KOPT-K1 (cell line): Measurements from ENCODE around the gene ABL2.

Experiments
- H3K27ac ChIP-seq: fragments of 200-600 bp; sonication (generic); 2 replicates; pipeline ENCODE4 v1.5.1; 2016; ENCODE audit warnings: antibody characterized with exemption, mild to moderate bottlenecking, low read depth, low read length; ENCODE audit not compliant: poor library complexity, severe bottlenecking
- H3K36me3 ChIP-seq: fragments of 200-600 bp; sonication (generic); 2 replicates; pipeline ENCODE4 v1.5.1; 2017; ENCODE audit warnings: antibody characterized with exemption, mild to moderate bottlenecking, low read length, moderate library complexity; ENCODE audit not compliant: insufficient read depth
- H3K9me3 ChIP-seq: fragments of 200-600 bp; sonication (generic); 2 replicates; pipeline ENCODE4 v1.5.1; 2017; ENCODE audit warnings: antibody characterized with exemption, low read length, mild to moderate bottlenecking; ENCODE audit not compliant: insufficient read depth, poor library complexity, severe bottlenecking

The ABL2 gene

DNA sequence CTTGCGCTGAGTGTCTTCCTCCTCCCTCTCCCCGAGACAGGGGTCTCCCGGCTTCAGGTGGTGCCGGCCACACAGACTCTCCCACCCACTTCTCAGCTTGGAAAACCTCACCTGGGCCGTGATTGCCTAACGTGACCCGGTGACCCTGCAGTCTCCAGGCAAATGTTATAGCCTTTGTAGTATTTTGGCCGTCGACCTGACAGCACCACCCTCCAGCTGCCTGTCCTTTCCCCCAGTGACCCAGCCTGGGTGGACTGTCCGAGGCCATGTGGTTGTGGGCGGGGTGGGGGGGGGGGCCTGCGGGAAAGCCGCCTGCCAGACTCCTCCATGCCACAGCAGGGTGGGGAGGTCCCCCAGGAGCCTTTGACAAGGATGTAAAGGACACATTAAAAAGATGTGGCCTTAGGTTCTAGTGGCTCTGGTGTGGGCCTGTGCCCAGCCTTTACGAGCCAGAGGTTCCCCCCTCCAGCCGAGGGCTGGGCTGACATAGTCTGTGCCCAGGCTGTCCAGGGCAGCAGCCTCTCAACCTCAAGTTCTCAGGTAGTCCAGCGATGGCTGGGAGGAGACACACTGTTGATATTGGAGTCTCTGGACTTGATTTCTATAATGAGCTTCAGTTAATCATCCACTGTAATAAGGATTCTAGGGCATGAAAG lies 139.5 kb downstream of the ABL2 start:
- H3K36me3 ChIP-seq: peaks cover 97% of the 10 kb centered on the region
- H3K27ac ChIP-seq: no peak overlapping the region

DNA sequence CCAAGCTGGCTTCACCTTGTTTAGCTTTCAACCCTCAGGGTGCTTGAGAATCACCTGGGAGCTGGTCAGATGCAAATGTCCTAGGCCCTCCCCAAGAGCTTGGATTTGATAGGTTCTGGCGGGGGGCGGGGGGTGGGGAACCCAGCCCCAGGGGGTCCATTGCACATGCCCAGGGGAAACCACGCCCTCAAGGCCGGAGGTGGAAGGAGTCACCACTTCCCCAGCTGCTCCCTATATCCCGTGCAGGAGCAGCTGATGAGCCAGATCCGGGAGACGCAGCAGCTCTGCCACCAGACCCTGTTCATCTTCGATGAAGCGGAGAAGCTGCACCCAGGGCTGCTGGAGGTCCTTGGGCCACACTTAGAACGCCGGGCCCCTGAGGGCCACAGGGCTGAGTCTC lies 141.8 kb downstream of the ABL2 start:
- H3K27ac ChIP-seq: no peak overlapping the region
- H3K9me3 ChIP-seq: no peaks in the 10 kb centered on the region
- peaks cover 83% of the 10 kb centered on the region for H3K36me3 ChIP-seq

More for the DNA sequence above, 139.5 kb downstream of the ABL2 start:
- no peaks in the 10 kb centered on the region for H3K9me3 ChIP-seq

DNA sequence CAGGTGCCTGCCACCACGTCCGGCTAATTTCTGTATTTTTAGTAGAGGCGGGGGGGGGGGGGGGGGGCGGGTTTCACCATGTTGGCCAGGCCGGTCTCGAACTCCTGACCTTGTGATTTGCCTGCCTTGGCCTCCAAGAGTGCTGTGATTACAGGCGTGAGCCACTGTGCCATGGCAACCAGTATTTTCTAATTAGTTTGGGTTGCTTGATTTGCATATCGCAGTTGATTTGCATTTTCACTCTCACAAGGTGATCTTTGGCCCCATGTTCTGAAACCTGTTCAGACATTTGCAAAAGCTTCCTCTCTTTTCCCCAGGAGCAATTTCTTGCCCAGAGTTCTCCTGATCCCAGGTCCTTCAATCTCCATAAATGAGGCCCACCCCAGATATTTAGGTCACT lies 145.9 kb downstream of the ABL2 start:
- peaks cover 42% of the 10 kb centered on the region for H3K36me3 ChIP-seq
- H3K9me3 ChIP-seq: no peaks in the 10 kb centered on the region
- no peak overlapping the region for H3K27ac ChIP-seq

DNA sequence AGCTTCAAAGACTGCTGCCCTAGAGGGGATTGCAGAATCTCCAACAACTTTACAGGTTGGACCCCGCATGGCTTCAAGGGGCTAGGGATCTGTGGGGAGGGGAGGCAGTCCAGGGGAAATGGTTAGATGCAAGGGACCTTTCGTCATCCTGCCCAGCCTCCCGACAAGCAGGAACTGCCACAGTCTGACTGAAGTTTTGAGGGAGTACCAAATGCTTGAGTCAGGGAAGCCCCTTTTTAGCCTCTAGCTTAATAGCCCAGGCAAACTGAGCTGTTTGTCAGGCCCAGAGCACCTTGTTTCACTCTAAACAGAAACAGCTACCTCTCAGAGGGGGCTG lies 146.5 kb downstream of the ABL2 start:
- Histone ChIP-seq H3K9me3 (no peaks in the 10 kb centered on the region), H3K27ac (peak overlapping the region; percentile 71), H3K36me3 (peaks cover 36% of the 10 kb centered on the region)

DNA sequence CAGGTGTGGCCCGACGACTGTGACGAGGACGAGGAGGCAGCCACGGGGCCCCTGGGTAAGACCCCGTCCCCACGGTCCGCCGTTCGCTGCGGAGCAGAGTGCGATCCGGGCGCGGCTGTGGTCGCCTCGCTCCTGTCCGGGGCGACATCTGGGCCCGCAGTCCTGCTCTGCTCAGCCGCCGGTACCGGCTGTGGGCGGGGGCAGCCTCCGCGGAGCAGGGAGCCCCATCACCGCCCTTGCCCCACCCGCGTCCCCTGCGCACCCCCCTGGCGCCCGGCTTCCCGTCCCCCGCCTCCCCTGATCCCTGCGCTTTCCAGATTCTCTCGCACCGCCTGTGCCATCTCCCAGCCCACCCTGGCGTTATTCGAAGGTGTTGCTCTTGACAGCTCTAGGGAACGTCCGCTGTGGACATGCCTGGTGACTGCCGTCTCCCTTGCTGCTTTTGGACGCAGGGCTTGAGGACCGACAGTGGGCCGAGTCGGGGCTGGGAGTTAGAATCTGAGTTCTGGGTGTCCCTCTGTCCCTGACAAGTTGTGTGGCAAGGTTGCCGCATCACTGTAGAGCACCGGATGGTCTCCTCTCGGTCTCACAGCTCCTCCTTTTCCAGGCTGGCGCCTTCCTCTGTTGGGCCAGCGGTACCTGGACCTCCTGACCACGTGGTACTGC lies 147.0 kb downstream of the ABL2 start:
- Histone ChIP-seq H3K27ac (peak overlapping the region; percentile 71), H3K9me3 (no peaks in the 10 kb centered on the region), H3K36me3 (peaks cover 31% of the 10 kb centered on the region)

DNA sequence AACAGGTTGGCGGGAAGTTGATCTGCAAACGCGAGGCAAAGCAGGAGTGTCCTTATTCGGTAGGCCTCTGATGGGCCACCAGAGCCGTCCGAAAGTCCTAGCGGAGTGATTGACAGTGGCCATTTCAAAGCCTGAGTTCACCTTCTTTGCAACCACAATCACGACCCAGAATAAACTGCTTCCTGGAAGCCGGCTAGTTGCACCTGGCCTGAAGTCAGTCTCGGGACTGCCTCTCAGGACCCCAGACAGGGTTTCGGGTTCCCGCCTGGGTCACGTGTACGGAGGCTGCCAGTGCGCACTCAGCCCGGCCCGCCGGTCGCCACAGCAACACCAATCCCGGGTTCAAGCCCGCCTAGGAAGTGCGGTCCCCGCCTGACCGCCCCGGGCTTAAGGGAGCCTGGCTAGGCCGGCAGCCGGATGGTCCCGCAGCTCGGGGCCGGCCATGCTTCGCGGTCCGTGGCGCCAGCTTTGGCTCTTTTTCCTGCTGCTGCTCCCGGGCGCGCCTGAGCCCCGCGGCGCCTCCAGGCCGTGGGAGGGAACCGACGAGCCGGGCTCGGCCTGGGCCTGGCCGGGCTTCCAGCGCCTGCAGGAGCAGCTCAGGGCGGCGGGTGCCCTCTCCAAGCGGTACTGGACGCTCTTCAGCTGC lies 147.7 kb downstream of the ABL2 start, which contains the start of gene TOR3A:
Gene TOR3A, plus strand, starts transcription at position 384 of the 646 bp plus-strand sequence. Its CDS starts 59 bp downstream, at position 443.
- H3K27ac ChIP-seq: peak within 1 kb of the TSS; percentile 71
- peaks cover 27% of the 10 kb centered on the region for H3K36me3 ChIP-seq
- no peaks in the 10 kb centered on the region for H3K9me3 ChIP-seq

DNA sequence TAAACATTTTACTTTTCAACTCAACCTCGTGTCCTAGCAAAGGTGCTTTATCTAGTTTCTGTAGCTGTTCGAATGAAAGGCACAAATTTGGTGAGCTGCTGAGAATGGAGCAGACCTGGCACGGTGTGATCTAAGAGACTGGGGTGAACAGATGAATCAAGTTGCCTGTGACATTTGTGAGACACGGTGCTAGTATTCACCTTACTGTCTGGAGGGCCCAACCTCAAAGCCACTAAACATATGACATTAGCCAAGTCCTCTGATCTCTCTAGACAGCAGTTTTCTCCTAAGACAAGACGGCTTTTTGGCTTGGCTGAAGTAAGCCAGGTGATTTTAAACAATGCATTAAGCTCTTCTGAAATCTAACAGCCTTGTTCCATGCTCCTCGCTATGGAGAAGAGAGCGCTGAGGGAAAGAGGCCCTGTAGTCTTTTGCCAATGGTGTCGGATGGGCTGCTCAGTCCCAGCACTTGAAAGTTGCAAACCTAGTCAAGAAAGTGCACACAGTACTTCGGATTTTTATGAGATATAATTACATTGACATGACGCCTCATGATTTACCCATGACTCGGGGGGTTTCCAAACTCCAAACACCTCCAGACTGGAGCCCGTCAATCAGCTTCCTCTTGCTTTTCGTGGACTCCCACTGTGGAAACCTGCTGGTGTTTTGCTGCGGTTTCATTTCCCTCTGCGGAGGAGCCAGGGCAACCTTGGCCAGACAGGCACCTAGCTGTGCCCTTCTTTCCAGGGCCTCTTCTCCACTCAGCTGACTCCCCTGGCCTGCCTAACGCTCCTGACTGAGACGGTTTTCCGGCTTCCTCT lies 148.4 kb downstream of the ABL2 start:
- H3K9me3 ChIP-seq: no peaks in the 10 kb centered on the region
- H3K36me3 ChIP-seq: peaks cover 24% of the 10 kb centered on the region
- H3K27ac ChIP-seq: peak overlapping the region; percentile 71

DNA sequence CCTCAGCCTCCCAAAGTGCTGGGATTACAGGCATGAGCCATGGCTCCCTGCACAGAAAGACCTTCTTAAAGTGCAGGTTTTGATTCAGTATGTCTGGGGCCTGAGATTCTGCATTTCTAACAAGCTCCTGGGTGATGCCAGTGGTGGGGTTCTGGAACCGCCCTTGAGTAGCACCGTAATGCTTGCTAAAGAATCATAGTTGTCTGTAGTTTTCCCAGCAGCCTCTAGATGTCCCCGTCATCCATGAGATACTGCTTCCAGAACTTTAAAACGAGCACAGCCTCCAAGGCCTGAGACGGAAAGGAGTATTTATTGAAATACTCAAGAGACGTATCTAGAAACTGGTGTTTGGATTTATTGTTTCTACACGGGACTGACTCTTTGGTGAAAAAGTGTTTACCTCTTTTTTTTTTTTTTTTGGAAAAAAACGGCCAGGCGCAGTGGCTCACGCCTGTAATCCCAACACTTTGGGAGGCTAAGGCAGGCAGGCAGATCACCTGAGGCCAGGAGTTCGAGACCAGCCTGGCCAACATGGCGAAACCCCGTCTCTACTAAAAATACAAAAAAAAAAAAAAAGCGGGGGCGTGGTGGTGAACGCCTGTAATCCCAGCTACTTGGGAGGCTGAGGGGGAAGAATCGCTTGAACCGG lies 150.2 kb downstream of the ABL2 start:
- H3K36me3 ChIP-seq: peaks cover 7% of the 10 kb centered on the region
- no peaks in the 10 kb centered on the region for H3K9me3 ChIP-seq
- H3K27ac ChIP-seq: no peak overlapping the region

DNA sequence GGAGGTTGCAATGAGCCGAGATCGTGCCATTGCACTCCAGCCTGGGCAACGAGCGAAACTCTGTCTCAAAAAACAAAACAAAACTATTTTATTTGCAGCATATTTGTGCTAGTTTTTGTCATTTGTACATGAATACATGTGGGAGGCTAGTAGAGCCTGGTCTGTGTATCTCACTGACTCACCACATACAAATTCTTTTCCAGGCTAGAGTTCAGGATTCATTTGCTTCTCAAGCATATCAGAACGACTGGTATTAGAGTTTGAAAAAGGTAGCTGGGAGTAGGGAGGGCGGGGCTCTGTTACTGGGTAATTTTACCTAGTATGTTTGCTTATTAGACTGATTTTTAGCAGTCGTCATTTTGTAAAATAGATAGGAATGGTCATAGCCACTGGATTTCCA lies 152.1 kb downstream of the ABL2 start:
- H3K27ac ChIP-seq: no peak overlapping the region
- peaks cover 22% of the 10 kb centered on the region for H3K36me3 ChIP-seq
- H3K9me3 ChIP-seq: no peaks in the 10 kb centered on the region

DNA sequence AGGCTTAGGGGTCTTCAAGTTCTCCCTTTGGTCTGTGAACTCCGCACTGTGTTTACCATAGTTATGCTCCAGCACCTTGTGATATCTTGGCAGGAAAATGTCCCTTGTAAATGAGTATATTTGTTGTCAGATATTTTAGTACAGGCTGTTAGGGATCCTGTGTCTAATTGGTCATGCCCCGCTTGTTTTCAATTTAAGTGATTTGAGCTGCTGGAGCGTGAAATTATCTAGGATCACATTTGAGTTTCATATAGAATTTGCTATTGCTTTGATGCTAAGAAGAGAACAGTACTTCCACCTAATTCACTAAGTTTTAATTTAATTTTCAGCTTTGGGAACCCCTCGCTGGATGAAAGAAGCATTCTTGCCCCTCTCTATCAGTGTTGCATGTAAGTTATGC lies 163.0 kb downstream of the ABL2 start:
- Histone ChIP-seq H3K9me3 (no peaks in the 10 kb centered on the region), H3K36me3 (peaks cover 54% of the 10 kb centered on the region), H3K27ac (no peak overlapping the region)

DNA sequence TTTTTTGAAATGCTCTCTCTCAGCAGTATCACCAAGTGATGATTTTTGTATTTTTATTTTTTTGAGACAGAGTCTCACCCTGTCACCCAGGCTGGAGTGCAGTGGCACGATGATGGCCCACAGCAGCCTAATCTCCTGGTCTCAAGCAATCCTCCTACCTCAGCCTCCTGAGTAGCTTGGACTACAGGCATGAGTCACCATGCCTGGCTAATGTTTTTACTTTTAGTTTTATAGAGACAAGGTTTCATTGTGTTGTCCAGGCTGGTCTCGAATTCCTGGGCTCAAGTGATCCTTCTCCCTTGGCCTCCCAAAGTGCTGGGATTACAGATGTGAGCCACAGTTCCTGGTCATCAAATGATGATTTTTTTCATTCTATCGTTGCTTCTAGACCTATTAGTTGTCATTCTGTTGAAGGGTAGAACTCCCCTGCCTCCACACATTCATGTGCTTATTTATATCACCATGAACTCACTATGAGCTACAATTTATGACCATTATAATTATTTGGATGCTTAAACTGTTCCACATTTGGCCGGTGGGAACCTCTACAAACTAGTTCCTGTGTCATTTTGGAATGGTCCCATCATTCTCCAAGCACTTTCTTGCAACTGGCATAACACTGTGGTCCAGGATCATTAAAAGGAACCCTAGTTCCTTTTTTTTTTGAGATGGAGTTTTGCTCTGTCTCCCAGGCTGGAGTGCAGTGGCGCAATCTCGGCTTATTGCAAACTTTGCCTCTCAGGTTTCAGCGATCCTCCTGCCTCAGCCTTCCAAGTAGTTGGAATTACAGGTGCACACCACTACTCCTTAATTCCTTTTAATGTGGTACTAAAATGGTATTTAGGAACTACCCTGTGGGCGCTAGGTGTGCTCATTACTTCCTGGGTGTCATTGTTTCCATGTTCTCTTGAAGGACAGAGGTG lies 167.9 kb downstream of the ABL2 start:
- H3K27ac ChIP-seq: no peak overlapping the region
- H3K9me3 ChIP-seq: peaks cover 2% of the 10 kb centered on the region
- peaks cover 36% of the 10 kb centered on the region for H3K36me3 ChIP-seq

DNA sequence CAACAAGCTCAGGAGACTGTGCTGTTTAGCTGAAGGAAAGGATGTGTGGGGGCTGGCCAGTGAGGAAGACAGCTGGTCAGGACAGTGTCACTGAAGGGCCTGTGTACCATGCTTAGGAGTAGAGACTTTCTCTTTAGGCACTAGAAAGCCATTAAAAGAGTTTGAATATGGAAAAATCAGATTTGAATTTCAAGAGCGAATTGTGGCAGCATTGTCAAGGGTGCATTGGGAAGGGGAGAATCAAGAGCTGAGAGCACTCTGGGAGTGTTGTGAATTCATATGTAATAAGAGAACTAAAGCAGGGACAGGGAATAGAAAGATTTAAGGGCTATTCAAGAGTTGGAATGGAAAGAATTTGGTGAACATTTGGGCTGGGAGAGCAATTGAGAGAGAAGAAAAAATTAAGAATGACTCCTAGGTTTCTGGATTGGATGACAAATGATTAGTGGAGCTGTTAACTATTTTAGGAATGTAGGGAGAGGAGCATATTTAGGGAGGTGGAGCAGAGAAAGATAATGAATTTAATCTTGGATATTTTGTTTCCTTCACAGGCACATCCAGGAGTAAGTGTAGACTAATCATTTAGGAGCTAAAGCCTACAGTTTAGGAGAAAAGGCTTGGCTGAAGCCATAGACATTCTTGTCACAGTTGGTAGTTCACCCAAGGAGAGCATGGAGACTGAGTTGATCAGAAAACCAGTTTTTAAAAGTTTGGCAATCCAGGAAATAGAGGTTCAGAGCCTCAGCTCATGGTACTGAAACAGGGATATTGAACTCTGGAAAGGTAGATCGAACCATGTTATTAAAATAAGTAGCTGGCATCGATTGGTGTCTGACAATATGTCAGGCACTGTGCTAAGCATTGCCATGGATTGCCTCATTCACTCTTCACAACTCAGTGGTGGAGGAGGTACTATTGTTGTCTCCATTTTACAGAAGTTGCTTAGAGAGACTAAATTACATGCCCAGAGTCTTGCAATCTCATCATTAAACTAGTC lies 170.7 kb downstream of the ABL2 start:
- H3K36me3 ChIP-seq: peaks cover 33% of the 10 kb centered on the region
- no peak overlapping the region for H3K27ac ChIP-seq
- peaks cover 9% of the 10 kb centered on the region for H3K9me3 ChIP-seq

DNA sequence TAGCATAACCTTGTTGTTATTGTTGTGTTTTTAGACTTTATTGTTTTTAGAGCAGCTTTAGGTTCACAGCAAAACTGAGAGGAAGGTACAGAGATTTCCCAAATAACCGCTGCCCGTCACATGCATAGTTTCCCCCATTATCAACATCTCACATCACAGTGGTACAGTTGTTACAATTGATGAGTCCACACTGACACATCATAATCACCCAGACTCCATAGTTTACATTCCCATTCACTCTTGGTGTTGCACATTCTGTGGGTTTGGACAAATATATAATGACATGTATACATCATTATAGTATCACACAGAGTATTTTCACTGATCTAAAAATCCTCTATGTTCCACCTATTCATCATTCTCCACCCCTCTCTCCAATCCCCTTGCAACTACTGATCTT lies 173.5 kb downstream of the ABL2 start:
- H3K36me3 ChIP-seq: peaks cover 24% of the 10 kb centered on the region
- no peak overlapping the region for H3K27ac ChIP-seq

More for the DNA sequence above, 173.5 kb downstream of the ABL2 start:
- peaks cover 9% of the 10 kb centered on the region for H3K9me3 ChIP-seq
